GM12878 (cell line): ENCODE measurements around the gene PYM1. TPM values are rescaled to one million over a fixed set of nuclear protein-coding genes. Genes with fewer than 3 reads are reported as not detected.

Source experiments
- ATAC-seq: fragments of 200-7000 bp; cut with Tn5 transposase; 3 replicates; pipeline ENCODE4 v1.9.1; 2020; ENCODE audit warnings: mild to moderate bottlenecking, moderate library complexity
- BruUV-seq: library from RNA; stranded (reverse); fragments of 400-500 nt; replicated peaks from 2 replicates; lab custom pipeline; 2021; lab: Mats Ljungman, UMichigan
- CTCF ChIA-PET: fragments of 300-600 bp; sonication (Branson Sonifier 250); formaldehyde crosslinking; extraction: SDS; loops from one replicate; lab custom pipeline; 2021; ENCODE audit warnings: inconsistent platforms; lab: Yijun Ruan, JAX
- POLR2A ChIA-PET: fragments of 350-600 bp; formaldehyde crosslinking; extraction: SDS; loops from one replicate; lab custom pipeline; 2021; ENCODE audit warnings: inconsistent platforms; lab: Charles Lee
- RAD21 ChIA-PET: fragments of 300-600 bp; sonication (Branson Sonifier 250); formaldehyde crosslinking; loops from one replicate; lab custom pipeline; 2023; ENCODE audit warnings: antibody characterized with exemption; ENCODE audit not compliant: unreplicated experiment; lab: Charles Lee
- SMC1A ChIA-PET: fragments of 300-600 bp; sonication (Branson Sonifier 250); formaldehyde crosslinking; loops from one replicate; lab custom pipeline; 2023; ENCODE audit not compliant: unreplicated experiment, uncharacterized antibody; lab: Charles Lee
- DNase-seq: peaks from one replicate; pipeline ENCODE4 v3.0.0-alpha.2; 2011; ENCODE audit warnings: low read depth, low spot score
- FAIRE-seq: peaks from 3 replicates; lab custom pipeline; 2011; peaks lifted over from hg19 to GRCh38; lab: Jason Lieb, UNC
- H2AFZ ChIP-seq: 2 replicates; pipeline ENCODE4 v1.6.0; 2011; ENCODE audit warnings: low read depth, low read length, control low read depth; ENCODE audit not compliant: control insufficient read depth
- H3K27ac ChIP-seq: 2 replicates; pipeline ENCODE4 v1.5.1; 2011; ENCODE audit warnings: control low read depth; ENCODE audit not compliant: control insufficient read depth, insufficient read depth
- H3K27me3 ChIP-seq, 2 experiments: replicated peaks in 1 of 2; 2 replicates each; pipeline versions ENCODE4 v1.6.0 to v1.6.1; 2011; ENCODE audit warnings: low read length in 1 of 2; ENCODE audit not compliant: control insufficient read depth in 2 of 2, insufficient read depth in 2 of 2
- H3K36me3 ChIP-seq, 2 experiments: 2 replicates each; pipeline ENCODE4 v1.5.1; 2011; ENCODE audit warnings: low read length in 1 of 2; ENCODE audit not compliant: control insufficient read depth in 2 of 2, insufficient read depth in 2 of 2
- H3K4me1 ChIP-seq: 2 replicates; pipeline ENCODE4 v1.6.1; 2011; ENCODE audit warnings: mild to moderate bottlenecking, low read length, moderate library complexity, mixed read lengths; ENCODE audit not compliant: control insufficient read depth, insufficient read depth
- H3K4me2 ChIP-seq: 2 replicates; pipeline ENCODE4 v1.6.0; 2011; ENCODE audit warnings: control low read depth; ENCODE audit not compliant: control insufficient read depth, insufficient read depth
- H3K4me3 ChIP-seq: fragments of 200-600 bp; sonication (generic); 2 replicates; pipeline ENCODE4 v1.5.1; 2016
- H3K79me2 ChIP-seq: 2 replicates; pipeline ENCODE4 v1.6.0; 2011; ENCODE audit warnings: low read length; ENCODE audit not compliant: control insufficient read depth, insufficient read depth
- H3K9ac ChIP-seq: 2 replicates; pipeline ENCODE4 v1.8.0; 2011; ENCODE audit warnings: low read length, control low read depth, mixed read lengths; ENCODE audit not compliant: control insufficient read depth, insufficient read depth
- H3K9me3 ChIP-seq: replicated peaks from 3 replicates; pipeline ENCODE4 v1.5.1; 2011; ENCODE audit warnings: mild to moderate bottlenecking, low read length; ENCODE audit not compliant: control insufficient read depth, insufficient read depth
- H4K20me1 ChIP-seq: 2 replicates; pipeline ENCODE4 v1.6.0; 2011; ENCODE audit not compliant: control insufficient read depth, insufficient read depth
- ATF7 ChIP-seq: fragments of 450-650 bp; IDR thresholded peaks from 2 replicates; pipeline ENCODE4 v1.6.1; 2016; ENCODE audit warnings: low read depth, mild to moderate bottlenecking
- BCL11A ChIP-seq: IDR thresholded peaks from 2 replicates; pipeline ENCODE4 v1.6.1; 2011; ENCODE audit warnings: low read depth, low read length
- ESRRA ChIP-seq: IDR thresholded peaks from 2 replicates; pipeline ENCODE4 v1.6.1; 2012; ENCODE audit warnings: mild to moderate bottlenecking, low read length, improper control_type of control experiment
- KLF5 ChIP-seq: fragments of 450-650 bp; IDR thresholded peaks from 2 replicates; pipeline ENCODE4 v1.6.1; 2014; ENCODE audit warnings: mild to moderate bottlenecking; ENCODE audit not compliant: partially characterized antibody
- MXI1 ChIP-seq: fragments of 150-350 bp; IDR thresholded peaks from 2 replicates; pipeline ENCODE4 v1.6.1; 2011; ENCODE audit warnings: low read depth, mild to moderate bottlenecking, inconsistent platforms, low read length, improper control_type of control experiment
- PAX8 ChIP-seq: fragments of 450-650 bp; IDR thresholded peaks from 2 replicates; pipeline ENCODE4 v1.6.1; 2017; ENCODE audit warnings: mild to moderate bottlenecking, moderate library complexity
- RB1 ChIP-seq: fragments of 450-650 bp; formaldehyde crosslinking; IDR thresholded peaks from 2 replicates; pipeline ENCODE4 v1.6.1; 2017; ENCODE audit warnings: mild to moderate bottlenecking, borderline replicate concordance
- SMAD1 ChIP-seq: fragments of 450-650 bp; IDR thresholded peaks from 2 replicates; pipeline ENCODE4 v1.6.1; 2018; ENCODE audit warnings: mild to moderate bottlenecking, low read depth; ENCODE audit not compliant: partially characterized antibody
- STAT3 ChIP-seq: IDR thresholded peaks from 2 replicates; pipeline ENCODE4 v1.6.1; 2011; ENCODE audit warnings: low read depth, low read length, improper control_type of control experiment
- WGBS: methylation state at CpG from one replicate; pipeline ENCODE4 v1.1.6; 2016; ENCODE audit warnings: low lambda C conversion rate; ENCODE audit not compliant: insufficient replicate concordance, insufficient coverage; ENCODE audit errors: missing lambda C conversion rate; 5-methylcytosine and 5-hydroxymethylcytosine counted together
- in situ Hi-C: fragments of 300-500 bp; cut with MboI; formaldehyde crosslinking; loops from 9 replicates; pipeline ENCODE4 v1.14.3; 2018; ENCODE audit warnings: mixed read lengths
- intact Hi-C: fragments of 100-400 bp; cut with micrococcal nuclease; formaldehyde crosslinking; loops from one replicate; pipeline ENCODE4 v1.14.2; 2022; ENCODE audit not compliant: unreplicated experiment
- polyA plus RNA-seq, 11 experiments: library from polyadenylated mRNA; depleted of rRNA in 4 of 11; unstranded in 6 of 11; stranded (reverse) in 5 of 11; fragments of >200 nt; fragmentation: Nextera tagmentation in 4 of 11; fragmentation: Illumina TruSeq in 1 of 11; extraction: Ambion mirVana in 4 of 11; extraction: Trizol in 1 of 11; gene quantifications; 1 replicate in 1 of 11; 2 replicates in 10 of 11; pipeline versions ENCODE4 v1.2.1 to v1.2.3, GENCODE V29; 2011 to 2016; ENCODE audit warnings: inconsistent platforms in 2 of 11, missing spikeins in 2 of 11, low read depth in 1 of 11
- total RNA-seq, 4 experiments: library from RNA; depleted of rRNA in 3 of 4; stranded (reverse); fragments of >200 nt in 3 of 4; fragmentation: Illumina TruSeq in 1 of 4; extraction: Trizol in 1 of 4; gene quantifications; 2 replicates each; pipeline versions ENCODE4 v1.2.1 to v1.2.3, GENCODE V29; 2013 to 2021
- TF ChIP-seq, protein P1 (sequence below): IDR thresholded peaks from 2 replicates; pipeline ENCODE4 v1.6.1; 2012; ENCODE audit warnings: improper control_type of control experiment, low read depth, low read length; ENCODE audit not compliant: insufficient replicate concordance
- TF ChIP-seq, protein P2 (sequence below): fragments of 450-650 bp; IDR thresholded peaks from 2 replicates; pipeline ENCODE4 v1.6.1; 2016; ENCODE audit warnings: mild to moderate bottlenecking, moderate library complexity, borderline replicate concordance

Gene PYM1
- total and polyA plus RNA-seq, 10 of the 15 experiments (the other 5 are each of a cell fraction or from before 2014, with no cell fraction given), result 33.9 to 93.4 (median 55.8) TPM

DNA sequence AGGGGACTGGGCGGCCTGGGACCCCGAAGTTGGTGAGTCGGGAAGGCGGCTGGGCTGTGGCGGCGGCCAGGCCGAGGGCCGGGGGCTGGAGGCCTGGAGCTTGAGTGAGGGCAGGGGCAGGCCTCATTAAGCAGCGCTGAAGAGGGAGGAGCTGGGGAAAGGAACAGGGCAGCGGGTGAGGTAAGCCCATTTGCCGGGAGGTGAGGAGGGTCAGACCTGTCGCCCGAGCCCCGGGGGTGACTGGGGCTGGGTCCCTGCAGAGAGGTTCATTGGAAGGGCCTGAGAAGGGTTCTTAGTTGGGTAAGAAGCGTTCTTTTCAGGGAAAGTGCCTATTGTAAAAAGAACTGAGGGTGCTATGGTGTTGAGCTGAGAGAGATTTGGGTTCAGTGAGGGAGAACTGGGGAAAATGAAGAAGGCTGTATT is 46.6 kb upstream of the PYM1 start (continued):
- TF ChIP-seq, protein P1, sequence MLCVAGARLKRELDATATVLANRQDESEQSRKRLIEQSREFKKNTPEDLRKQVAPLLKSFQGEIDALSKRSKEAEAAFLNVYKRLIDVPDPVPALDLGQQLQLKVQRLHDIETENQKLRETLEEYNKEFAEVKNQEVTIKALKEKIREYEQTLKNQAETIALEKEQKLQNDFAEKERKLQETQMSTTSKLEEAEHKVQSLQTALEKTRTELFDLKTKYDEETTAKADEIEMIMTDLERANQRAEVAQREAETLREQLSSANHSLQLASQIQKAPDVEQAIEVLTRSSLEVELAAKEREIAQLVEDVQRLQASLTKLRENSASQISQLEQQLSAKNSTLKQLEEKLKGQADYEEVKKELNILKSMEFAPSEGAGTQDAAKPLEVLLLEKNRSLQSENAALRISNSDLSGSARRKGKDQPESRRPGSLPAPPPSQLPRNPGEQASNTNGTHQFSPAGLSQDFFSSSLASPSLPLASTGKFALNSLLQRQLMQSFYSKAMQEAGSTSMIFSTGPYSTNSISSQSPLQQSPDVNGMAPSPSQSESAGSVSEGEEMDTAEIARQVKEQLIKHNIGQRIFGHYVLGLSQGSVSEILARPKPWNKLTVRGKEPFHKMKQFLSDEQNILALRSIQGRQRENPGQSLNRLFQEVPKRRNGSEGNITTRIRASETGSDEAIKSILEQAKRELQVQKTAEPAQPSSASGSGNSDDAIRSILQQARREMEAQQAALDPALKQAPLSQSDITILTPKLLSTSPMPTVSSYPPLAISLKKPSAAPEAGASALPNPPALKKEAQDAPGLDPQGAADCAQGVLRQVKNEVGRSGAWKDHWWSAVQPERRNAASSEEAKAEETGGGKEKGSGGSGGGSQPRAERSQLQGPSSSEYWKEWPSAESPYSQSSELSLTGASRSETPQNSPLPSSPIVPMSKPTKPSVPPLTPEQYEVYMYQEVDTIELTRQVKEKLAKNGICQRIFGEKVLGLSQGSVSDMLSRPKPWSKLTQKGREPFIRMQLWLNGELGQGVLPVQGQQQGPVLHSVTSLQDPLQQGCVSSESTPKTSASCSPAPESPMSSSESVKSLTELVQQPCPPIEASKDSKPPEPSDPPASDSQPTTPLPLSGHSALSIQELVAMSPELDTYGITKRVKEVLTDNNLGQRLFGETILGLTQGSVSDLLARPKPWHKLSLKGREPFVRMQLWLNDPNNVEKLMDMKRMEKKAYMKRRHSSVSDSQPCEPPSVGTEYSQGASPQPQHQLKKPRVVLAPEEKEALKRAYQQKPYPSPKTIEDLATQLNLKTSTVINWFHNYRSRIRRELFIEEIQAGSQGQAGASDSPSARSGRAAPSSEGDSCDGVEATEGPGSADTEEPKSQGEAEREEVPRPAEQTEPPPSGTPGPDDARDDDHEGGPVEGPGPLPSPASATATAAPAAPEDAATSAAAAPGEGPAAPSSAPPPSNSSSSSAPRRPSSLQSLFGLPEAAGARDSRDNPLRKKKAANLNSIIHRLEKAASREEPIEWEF, result no peak
- TF ChIP-seq, all 136 proteins: peak for 9

DNA sequence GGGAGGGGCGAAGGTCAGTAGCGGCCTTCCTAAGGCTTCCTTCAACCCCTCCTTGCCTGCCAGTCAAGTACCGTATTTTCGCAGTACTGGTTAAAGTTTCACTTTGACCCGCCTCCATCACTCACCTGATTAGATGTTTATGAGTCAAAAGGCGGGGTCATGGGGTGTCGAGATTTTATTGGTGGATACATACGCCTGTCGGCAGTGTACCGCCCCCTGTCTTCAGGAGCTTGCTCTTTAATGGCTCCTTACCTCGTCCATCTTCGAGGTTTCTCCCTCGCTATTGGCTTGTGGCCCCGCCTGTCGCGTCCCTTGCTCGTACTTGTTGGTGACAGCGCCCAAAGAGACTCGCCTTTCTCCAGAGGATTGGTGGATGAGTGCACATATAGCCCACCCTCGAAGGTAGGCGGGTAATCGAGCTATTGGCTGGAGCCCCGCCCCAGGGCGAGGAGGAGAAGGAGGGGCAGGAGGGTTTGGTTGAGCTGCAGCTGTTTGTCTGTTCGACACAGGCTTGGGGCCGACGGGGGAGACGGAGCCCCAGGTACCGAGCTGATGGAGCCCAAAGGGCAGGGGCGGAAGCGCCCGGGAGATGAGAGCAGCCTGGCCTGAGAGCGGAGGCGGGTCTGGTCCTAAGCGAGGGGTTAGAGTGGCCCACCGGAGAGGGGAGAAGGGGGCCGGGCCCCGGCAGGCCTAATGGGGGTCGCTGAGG is 46.1 kb upstream of the PYM1 start, which contains the start of gene RAB5B:
TSS of gene RAB5B (plus strand) at position 480 of the 709 bp plus-strand sequence. CDS start 12,883 bp downstream, outside the sequence.
- Histone ChIP-seq H4K20me1 (no peaks in the 10 kb centered on the region), H2AFZ (peak within 1 kb of the TSS; percentile 88), H3K4me3 (peak within 1 kb of the TSS; percentile 88), H3K9ac (peak within 1 kb of the TSS; percentile 86), H3K79me2 (peaks cover 44% of the 10 kb centered on the region), H3K4me1 (peaks cover 2% of the 10 kb centered on the region; the same call in 1 of the 2 replicates), H3K27ac (peak within 1 kb of the TSS; percentile 85), H3K27me3 (no peaks in the 10 kb centered on the region), H3K9me3 (no peaks in the 10 kb centered on the region), H3K36me3 (peaks cover 0 to 14% of the 10 kb centered on the region in 2 experiments), H3K4me2 (peak within 1 kb of the TSS; percentile 80)
- FAIRE-seq (peak; percentile 97), ATAC-seq (peak; percentile 91), DNase-seq (peak; percentile 100)
- SMC1A ChIA-PET, result interaction anchor here (0.8 to 2.9 kb wide), 19 partner anchors 9 to 235 kb away, joined by 3 to 37 read pairs (median 4); partner anchors contain the start of genes DNAJC14, ORMDL2, SARNP and SUOX
- no TSS peak for BruUV-seq
- CTCF ChIA-PET, result interaction anchor here (0.7 to 3.1 kb wide), 18 partner anchors 9 to 235 kb away, joined by 3 to 55 read pairs (median 5); partner anchors contain the start of genes ORMDL2, PYM1 and SUOX
- RAD21 ChIA-PET, result interaction anchor here (0.5 to 3.5 kb wide), 29 partner anchors 11 to 685 kb away, joined by 3 to 56 read pairs (median 4); partner anchors contain the start of genes CD63, DGKA, DNAJC14 and ESYT1
- POLR2A ChIA-PET, result interaction anchor here (0.5 to 3.6 kb wide), 41 partner anchors 10 to 1649 kb away, joined by 3 to 85 read pairs (median 6); partner anchors contain the start of genes CD63, COPZ1, DGKA and DNAJC14
- in situ Hi-C loops (no loop called here), intact Hi-C loops (loop anchor here (1.0 to 5.0 kb wide), 4 partner anchors 42 to 474 kb away; partner anchors contain the start of genes DGKA, DNAJC14, RPS26 and TIMELESS)
- under 1% methylated on average over 39 of the region's 39 CpGs for WGBS
- peak; percentile 46 for TF ChIP-seq SMAD1
- TF ChIP-seq ATF7, result peak; percentile 94
- no peak for TF ChIP-seq STAT3
- 0 out of 2 replicates have a peak, but pooled peaks have one; percentile 4 for TF ChIP-seq MXI1
- no peak for TF ChIP-seq PAX8
- TF ChIP-seq BCL11A, result no peak
- no peak for TF ChIP-seq ESRRA
- TF ChIP-seq KLF5, result peak; percentile 98
- TF ChIP-seq, protein P2, sequence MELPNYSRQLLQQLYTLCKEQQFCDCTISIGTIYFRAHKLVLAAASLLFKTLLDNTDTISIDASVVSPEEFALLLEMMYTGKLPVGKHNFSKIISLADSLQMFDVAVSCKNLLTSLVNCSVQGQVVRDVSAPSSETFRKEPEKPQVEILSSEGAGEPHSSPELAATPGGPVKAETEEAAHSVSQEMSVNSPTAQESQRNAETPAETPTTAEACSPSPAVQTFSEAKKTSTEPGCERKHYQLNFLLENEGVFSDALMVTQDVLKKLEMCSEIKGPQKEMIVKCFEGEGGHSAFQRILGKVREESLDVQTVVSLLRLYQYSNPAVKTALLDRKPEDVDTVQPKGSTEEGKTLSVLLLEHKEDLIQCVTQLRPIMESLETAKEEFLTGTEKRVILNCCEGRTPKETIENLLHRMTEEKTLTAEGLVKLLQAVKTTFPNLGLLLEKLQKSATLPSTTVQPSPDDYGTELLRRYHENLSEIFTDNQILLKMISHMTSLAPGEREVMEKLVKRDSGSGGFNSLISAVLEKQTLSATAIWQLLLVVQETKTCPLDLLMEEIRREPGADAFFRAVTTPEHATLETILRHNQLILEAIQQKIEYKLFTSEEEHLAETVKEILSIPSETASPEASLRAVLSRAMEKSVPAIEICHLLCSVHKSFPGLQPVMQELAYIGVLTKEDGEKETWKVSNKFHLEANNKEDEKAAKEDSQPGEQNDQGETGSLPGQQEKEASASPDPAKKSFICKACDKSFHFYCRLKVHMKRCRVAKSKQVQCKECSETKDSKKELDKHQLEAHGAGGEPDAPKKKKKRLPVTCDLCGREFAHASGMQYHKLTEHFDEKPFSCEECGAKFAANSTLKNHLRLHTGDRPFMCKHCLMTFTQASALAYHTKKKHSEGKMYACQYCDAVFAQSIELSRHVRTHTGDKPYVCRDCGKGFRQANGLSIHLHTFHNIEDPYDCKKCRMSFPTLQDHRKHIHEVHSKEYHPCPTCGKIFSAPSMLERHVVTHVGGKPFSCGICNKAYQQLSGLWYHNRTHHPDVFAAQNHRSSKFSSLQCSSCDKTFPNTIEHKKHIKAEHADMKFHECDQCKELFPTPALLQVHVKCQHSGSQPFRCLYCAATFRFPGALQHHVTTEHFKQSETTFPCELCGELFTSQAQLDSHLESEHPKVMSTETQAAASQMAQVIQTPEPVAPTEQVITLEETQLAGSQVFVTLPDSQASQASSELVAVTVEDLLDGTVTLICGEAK, result peak; percentile 76; the same call in 1 of the 2 replicates
- TF ChIP-seq RB1, result peak; percentile 49; the same call in 1 of the 2 replicates
